Measurements from ENCODE around the gene ASB6.
"Not testable (repeated sequence)": the region's sequence is repeated elsewhere in the genome, so short reads cannot be mapped to it uniquely, and the experiment has no call there.

ASB6 gene

GRCh38 chr9:129595903-129596540 lies 45.9 kb downstream of the ASB6 start:
- no peaks in the 10 kb centered on the region for H4K20me1 ChIP-seq
- no peak overlapping the region for H3K9ac ChIP-seq
- no peak for TF ChIP-seq Cebpa-rat (IDR thresholded peaks at IDR 0.05)
- H3K4me2 ChIP-seq = peak overlapping the region; percentile 98
- H3K9me3 ChIP-seq = no peaks in the 10 kb centered on the region
- no peak overlapping the region for H3K27ac ChIP-seq
- H3K4me1 ChIP-seq = peaks cover 72% of the 10 kb centered on the region
- no peaks in the 10 kb centered on the region for H3K36me3 ChIP-seq
- no peaks in the 10 kb centered on the region; the same call in 1 of the 2 replicates for H3K27me3 ChIP-seq
- H3K4me3 ChIP-seq = no peak overlapping the region

GRCh38 chr9:129595311-129595741 lies 46.6 kb downstream of the ASB6 start:
- Histone ChIP-seq H3K36me3 (no peaks in the 10 kb centered on the region), H3K27ac (no peak overlapping the region), H3K27me3 (no peaks in the 10 kb centered on the region; the same call in 1 of the 2 replicates), H3K4me1 (peaks cover 65% of the 10 kb centered on the region), H3K9ac (no peak overlapping the region), H3K4me3 (no peak overlapping the region), H4K20me1 (no peaks in the 10 kb centered on the region), H3K9me3 (no peaks in the 10 kb centered on the region), H3K4me2 (peak overlapping the region; percentile 98)
- TF ChIP-seq Cebpa-rat (IDR thresholded peaks at IDR 0.05) = no peak

GRCh38 chr9:129594632-129595031 lies 47.3 kb downstream of the ASB6 start:
- Histone ChIP-seq H3K4me2 (peak overlapping the region; percentile 98), H3K4me3 (no peak overlapping the region)

GRCh38 chr9:129592790-129593189 lies 49.2 kb downstream of the ASB6 start:
- H3K27me3 ChIP-seq, H3K4me3 ChIP-seq, H3K4me2 ChIP-seq, H3K36me3 ChIP-seq, H4K20me1 ChIP-seq, H3K27ac ChIP-seq, H3K9me3 ChIP-seq, H3K9ac ChIP-seq: not testable (repeated sequence)
- peaks cover 52% of the 10 kb centered on the region for H3K4me1 ChIP-seq

More at GRCh38 chr9:129594632-129595031, 47.3 kb downstream of the ASB6 start:
- Histone ChIP-seq H3K4me1 (peaks cover 58% of the 10 kb centered on the region), H3K9ac (no peak overlapping the region), H3K9me3 (no peaks in the 10 kb centered on the region), H4K20me1 (no peaks in the 10 kb centered on the region), H3K27ac (no peak overlapping the region), H3K27me3 (no peaks in the 10 kb centered on the region; the same call in 1 of the 2 replicates), H3K36me3 (no peaks in the 10 kb centered on the region)
- no peak for TF ChIP-seq Cebpa-rat (IDR thresholded peaks at IDR 0.05)

GRCh38 chr9:129591916-129592315 lies 50.0 kb downstream of the ASB6 start:
- H3K9ac ChIP-seq = no peak overlapping the region
- H3K4me1 ChIP-seq = peaks cover 52% of the 10 kb centered on the region
- H3K27me3 ChIP-seq = no peaks in the 10 kb centered on the region
- no peaks in the 10 kb centered on the region for H3K9me3 ChIP-seq
- no peaks in the 10 kb centered on the region for H3K36me3 ChIP-seq
- TF ChIP-seq Cebpa-rat (IDR thresholded peaks at IDR 0.05) = no peak
- H3K4me2 ChIP-seq = no peak overlapping the region
- no peak overlapping the region for H3K4me3 ChIP-seq
- no peak overlapping the region for H3K27ac ChIP-seq
- no peaks in the 10 kb centered on the region for H4K20me1 ChIP-seq

GRCh38 chr9:129590466-129590865 lies 51.5 kb downstream of the ASB6 start:
- Histone ChIP-seq H3K4me2 (no peak overlapping the region), H3K9ac (no peak overlapping the region), H3K27me3 (no peaks in the 10 kb centered on the region), H4K20me1 (no peaks in the 10 kb centered on the region), H3K4me1 (peaks cover 52% of the 10 kb centered on the region), H3K27ac (no peak overlapping the region), H3K9me3 (no peaks in the 10 kb centered on the region), H3K4me3 (no peak overlapping the region), H3K36me3 (no peaks in the 10 kb centered on the region)
- no peak for TF ChIP-seq Cebpa-rat (IDR thresholded peaks at IDR 0.05)

GRCh38 chr9:129587487-129588262 lies 54.3 kb downstream of the ASB6 start:
- no peaks in the 10 kb centered on the region for H3K27me3 ChIP-seq
- peak overlapping the region; percentile 82 for H3K27ac ChIP-seq
- H3K36me3 ChIP-seq = no peaks in the 10 kb centered on the region
- peaks cover 63% of the 10 kb centered on the region for H3K4me1 ChIP-seq
- no peak for TF ChIP-seq Cebpa-rat (IDR thresholded peaks at IDR 0.05)
- H3K9me3 ChIP-seq = no peaks in the 10 kb centered on the region
- peak overlapping the region; percentile 64 for H3K9ac ChIP-seq
- peak overlapping the region; percentile 38; the same call in 1 of the 2 replicates for H3K4me3 ChIP-seq
- no peaks in the 10 kb centered on the region for H4K20me1 ChIP-seq
- H3K4me2 ChIP-seq = peak overlapping the region; percentile 95

- TF ChIP-seq Cebpa-rat (IDR thresholded peaks at IDR 0.05) = no peak
- Histone ChIP-seq H3K36me3 (no peaks in the 10 kb centered on the region), H3K27me3 (no peaks in the 10 kb centered on the region), H3K4me3 (peak overlapping the region; percentile 38; the same call in 1 of the 2 replicates), H4K20me1 (no peaks in the 10 kb centered on the region), H3K9me3 (no peaks in the 10 kb centered on the region), H3K27ac (peak overlapping the region; percentile 82), H3K4me2 (peak overlapping the region; percentile 95), H3K4me1 (peaks cover 73% of the 10 kb centered on the region), H3K9ac (peak overlapping the region; percentile 64; the same call in 1 of the 2 replicates)
These were observed 55.3 kb downstream of the ASB6 start for GRCh38 chr9:129586685-129587084.

GRCh38 chr9:129586245-129586644 lies 55.7 kb downstream of the ASB6 start:
- H3K27ac ChIP-seq = peak overlapping the region; percentile 82

GRCh38 chr9:129585352-129585751 lies 56.6 kb downstream of the ASB6 start:
- no peaks in the 10 kb centered on the region for H3K9me3 ChIP-seq
- no peak overlapping the region for H3K9ac ChIP-seq
- no peaks in the 10 kb centered on the region for H4K20me1 ChIP-seq
- TF ChIP-seq Cebpa-rat (IDR thresholded peaks at IDR 0.05) = no peak
- no peaks in the 10 kb centered on the region for H3K36me3 ChIP-seq
- peak overlapping the region; percentile 95 for H3K4me2 ChIP-seq
- no peaks in the 10 kb centered on the region for H3K27me3 ChIP-seq
- H3K4me1 ChIP-seq = peaks cover 86% of the 10 kb centered on the region
- H3K4me3 ChIP-seq = no peak overlapping the region
- peak overlapping the region; percentile 82 for H3K27ac ChIP-seq

More at GRCh38 chr9:129586245-129586644, 55.7 kb downstream of the ASB6 start:
- H3K9me3 ChIP-seq = no peaks in the 10 kb centered on the region
- H3K4me1 ChIP-seq = peaks cover 78% of the 10 kb centered on the region
- H3K4me2 ChIP-seq = peak overlapping the region; percentile 95
- H3K27me3 ChIP-seq = no peaks in the 10 kb centered on the region
- H3K4me3 ChIP-seq = no peak overlapping the region
- peak overlapping the region; percentile 52; the same call in 1 of the 2 replicates for H3K9ac ChIP-seq
- no peaks in the 10 kb centered on the region for H4K20me1 ChIP-seq
- TF ChIP-seq Cebpa-rat (IDR thresholded peaks at IDR 0.05) = no peak
- H3K36me3 ChIP-seq = no peaks in the 10 kb centered on the region
